NCI-H2227 (cell line): ENCODE data around the gene FOS.

Experiments
- DNase-seq: peaks from one replicate; lab custom pipeline; 2025; ENCODE audit not compliant: unreplicated experiment; lab: John Stamatoyannopoulos, UW

Gene FOS

DNA sequence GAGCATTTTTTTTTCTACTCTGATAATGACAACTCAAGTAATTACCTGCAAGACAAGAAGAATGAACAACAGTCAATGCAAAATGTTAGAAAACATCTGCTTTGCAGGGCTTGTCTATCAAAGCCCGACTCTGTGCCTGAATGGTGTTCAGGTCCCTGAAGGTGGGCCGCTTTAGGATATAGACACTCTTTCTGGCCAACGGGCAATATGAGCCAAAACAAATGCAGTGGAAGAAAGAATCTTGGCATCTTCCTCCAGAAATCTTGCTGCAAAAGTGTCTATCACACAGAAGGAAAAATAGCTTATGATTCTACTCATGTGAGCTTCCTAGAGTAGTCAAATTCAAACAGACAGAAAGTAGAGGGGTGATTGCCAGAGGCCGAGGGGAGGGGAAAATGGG lies 32.7 kb downstream of the FOS start:
- no peak for DNase-seq

DNA sequence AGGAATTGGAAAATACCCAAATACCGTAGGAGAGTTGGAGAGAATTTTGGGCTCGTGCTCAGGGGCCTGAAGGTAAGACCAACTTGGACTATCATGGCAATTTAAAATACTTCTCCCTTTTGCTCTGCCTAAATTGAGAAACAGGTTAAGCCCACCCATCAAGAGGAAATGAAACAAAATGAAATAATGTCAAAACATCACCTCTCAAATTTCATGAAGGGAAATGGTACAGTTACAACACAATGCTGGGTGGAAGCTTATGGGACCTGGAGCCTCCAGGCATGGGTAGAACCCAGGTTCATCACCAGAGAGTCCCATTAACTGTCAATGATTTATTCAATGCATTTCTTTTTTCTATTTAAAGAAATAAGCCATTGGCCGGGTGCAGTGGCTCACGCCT lies 33.7 kb downstream of the FOS start:
- no peak for DNase-seq

DNA sequence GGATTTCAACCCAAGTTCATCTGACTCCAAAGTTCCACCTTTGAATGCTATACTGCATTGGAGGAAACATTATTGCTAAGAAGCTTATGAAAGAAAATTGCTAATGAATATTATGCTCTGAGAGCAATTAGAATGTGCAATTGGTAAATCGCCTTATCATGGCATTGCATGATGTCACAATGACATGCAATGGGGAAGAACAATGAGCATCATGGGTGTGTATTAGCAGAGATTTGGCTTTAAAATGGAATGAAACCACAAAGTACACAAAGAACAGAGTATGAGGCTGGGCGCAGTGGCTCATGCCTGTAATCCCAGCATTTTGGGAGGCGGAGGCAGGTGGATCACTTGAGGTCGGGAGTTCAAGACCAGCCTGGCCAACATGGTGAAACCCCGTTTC lies 34.7 kb downstream of the FOS start:
- no peak for DNase-seq

DNA sequence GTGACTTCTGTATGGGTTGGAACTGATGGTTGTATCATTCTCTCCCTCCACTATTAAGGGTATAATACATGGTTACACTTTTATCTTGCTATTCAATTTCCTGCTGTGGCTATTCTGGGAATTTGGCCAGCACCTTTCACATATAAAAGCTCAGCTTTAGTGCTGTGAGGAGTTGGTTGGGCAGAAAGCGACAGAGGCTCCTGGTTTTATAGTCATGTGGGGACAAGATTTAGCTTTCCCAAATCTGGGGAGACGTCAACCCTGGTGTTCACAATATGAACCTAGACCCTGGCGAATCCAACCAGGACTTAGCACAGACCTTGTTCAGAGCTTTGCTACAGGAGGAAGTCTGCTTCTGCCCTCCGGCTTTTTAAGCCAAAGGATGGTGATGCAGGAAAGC lies 36.5 kb downstream of the FOS start:
- DNase-seq = peak; percentile 60

DNA sequence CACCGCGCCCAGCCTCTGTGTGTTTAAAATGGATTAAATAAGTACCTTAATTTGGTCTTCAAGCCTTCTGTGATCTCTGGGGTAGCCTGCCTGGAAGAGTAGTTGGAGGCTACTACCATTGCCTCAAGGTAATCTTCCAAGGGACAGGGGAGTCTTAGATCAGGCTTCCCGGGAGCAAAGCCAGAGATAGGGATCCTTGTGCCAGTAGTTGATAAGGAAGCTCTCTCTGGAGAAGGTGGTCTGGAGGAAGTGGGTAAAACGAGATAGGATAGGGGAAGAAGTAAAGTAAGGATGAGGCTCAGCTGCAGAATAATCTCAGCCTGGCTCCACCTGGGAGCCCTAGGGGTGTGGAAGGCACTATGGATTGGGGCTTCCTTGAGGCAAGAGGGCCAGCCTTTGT lies 38.5 kb downstream of the FOS start:
- DNase-seq = no peak

DNA sequence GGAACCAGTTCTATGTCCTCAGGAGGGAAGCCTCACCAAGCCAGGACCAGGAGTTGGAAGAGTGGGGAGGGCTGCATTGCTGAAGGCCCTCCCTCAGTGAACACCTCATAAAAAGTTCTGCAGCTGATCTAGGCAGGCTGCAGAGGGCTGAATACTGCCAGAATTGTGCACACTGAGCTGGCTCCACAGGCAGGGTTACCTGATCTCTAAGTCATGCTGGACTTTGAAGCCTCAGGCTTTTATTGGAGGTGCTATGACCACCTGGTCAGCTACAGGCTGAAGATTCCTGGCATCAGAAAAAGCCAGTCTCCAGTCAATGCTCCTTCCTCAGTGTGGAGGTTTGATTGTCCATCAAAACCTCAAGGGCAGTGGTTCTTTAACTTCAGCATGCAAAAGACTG lies 39.7 kb downstream of the FOS start:
- DNase-seq = no peak

DNA sequence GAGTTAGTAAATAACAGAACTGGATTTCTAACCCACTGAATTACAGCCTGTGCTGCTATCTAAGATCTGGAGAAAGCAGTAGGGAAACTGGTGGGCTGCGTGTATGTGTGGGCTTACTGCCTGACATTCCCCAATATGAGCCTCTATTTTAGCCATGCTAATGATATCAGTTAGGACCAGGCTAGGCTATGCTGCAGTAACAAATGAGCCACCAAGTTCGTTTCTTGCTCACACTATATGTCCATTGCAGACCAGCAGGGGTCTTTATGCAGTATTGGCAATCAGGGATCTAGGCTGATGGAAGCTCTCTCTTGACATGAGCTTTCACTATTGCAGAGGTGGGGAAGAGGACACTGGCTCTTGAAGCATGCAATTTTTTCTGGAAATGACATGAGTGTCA lies 40.4 kb downstream of the FOS start:
- DNase-seq = no peak

DNA sequence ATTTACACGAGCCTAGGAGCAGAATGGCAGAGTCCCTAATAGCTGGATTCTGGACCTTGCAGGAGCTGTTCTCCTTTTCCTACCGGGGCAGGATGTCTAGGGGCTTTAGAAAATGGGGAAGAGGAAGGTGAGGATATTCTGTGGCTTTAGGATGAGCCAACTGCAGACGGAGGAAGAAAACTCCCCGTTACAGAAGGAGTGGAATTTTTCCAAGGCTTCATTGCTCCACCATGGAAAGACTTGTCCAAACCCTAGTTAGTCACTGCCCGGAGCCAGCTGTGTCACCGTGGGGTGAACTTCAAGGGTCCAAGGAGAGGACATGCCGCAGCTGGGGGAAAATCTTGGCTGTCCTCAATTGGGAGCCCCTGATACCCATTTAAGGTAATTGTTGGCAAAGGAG lies 41.6 kb downstream of the FOS start:
- DNase-seq = no peak

DNA sequence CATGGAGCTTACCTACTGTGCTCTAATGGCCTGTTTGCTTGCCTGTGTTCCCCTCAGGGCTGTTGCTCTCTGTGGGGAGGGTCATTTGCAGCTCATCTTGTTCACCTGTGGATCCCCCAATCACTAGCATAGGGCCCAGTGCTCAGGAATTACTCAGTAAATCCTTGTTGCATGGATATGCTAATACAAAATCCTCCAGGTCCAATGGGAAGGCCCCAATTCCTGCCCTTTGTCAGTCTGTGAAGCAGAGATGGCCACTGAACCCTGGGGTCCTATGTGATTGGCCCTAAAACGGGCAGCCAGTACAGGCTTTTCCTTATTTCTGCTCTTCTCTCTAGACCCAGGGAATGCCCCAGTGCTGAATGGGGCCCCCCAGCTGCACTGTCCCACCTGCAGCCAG lies 44.1 kb downstream of the FOS start:
- DNase-seq = no peak

DNA sequence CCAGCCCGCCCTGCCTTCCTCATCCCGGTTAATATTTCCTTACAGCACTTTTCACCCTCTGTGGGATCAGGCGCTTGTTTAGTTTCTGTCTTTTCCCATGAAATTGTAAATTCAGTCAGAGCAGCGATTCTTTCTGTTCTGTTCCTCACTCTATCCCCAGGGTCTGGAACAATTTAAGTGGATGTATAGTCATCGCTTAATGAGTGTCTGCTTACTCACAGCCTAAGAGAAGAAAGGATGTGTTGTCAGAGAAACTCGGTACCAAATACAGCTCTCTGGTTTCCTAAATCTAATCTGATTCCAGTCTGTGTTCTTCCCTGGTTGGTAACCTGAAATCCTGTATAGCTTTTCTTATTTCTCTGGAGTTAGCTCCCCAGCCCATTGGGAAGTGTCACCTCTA lies 44.9 kb downstream of the FOS start:
- DNase-seq = no peak

DNA sequence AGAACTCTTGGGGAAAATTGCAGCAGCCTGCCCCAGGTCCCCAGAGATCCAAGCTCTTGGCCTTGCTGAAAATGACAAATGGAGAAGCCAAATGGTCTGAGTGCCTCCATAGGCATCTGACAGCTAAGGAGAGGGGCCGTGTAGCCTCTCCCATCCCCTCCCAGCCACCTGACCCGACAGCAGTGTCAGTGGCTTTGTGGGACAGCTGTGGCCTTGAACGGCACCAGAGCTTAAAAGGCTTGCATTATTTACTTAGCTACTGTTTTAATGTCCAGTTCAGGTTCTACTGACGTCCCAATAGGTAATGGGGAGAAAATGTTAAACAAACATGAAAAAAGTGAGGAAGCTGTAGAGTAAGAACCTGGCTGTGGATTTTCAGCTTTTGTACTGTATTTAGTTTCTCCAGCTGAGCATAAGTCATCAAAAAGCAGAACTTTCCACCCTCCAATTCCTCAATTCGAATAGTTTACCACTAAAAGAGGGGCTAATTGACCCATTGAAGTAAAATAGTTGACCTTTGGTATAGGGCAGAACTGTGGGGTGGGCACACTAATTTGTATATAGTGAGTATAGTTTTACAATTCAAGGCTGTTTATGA lies 50.0 kb downstream of the FOS start:
- DNase-seq = no peak

DNA sequence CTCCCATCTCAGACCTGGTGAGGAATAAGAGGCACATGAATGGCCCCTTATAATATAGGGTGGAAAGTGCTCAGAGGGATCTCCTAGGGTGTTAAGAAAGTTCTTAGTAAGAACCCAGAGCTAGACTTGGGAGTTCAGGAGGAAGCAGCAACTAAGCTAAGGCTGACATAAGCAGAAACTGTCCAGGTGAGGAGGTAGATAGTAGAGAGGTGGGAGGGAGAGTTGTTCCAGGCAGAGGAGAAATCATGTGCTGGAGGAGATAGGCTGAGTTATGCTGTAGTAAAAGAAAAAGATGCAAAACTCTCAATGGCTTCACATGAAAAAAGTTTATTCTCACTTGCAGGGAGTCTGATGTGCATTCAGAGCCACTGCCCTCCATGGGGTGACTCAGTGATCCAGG lies 50.7 kb downstream of the FOS start:
- no peak for DNase-seq

DNA sequence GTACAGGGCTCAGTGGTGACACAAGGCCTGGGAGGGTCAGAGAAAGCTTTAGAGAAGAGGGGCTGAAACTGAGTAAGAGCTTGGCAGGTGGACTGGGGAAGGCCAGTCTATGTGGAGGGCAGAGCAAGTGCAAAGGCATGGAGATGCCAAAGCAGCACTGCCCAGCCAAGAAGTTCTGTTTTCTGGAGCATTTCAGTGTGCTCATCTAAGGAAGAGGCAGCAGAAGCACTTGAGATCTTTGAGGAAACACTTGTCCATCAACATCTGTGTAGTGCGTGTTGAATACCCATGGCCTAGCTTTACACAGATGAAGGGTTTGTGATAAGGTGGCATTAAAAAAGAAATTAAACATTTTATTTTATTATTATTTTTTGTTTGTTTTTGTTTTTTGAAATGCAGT lies 52.8 kb downstream of the FOS start:
- no peak for DNase-seq
